GM19043 (cell line): ENCODE measurements around the gene UBN2.

ENCODE experiments used
- ATAC-seq: cut with Tn5 transposase; IDR thresholded peaks from one replicate; pipeline ENCODE4 v1.9.1; 2021; ENCODE audit warnings: low read depth; ENCODE audit not compliant: unreplicated experiment

UBN2 gene

GRCh38 chr7:139341058-139341775 lies 110.2 kb downstream of the UBN2 start, which contains the start of gene FMC1:
Gene FMC1, plus strand, starts transcription at chr7:139341337. Its CDS starts 48 bp downstream, at chr7:139341385.
- ATAC-seq = peak; percentile 53

GRCh38 chr7:139341776-139342226 lies 110.8 kb downstream of the UBN2 start:
- no peak for ATAC-seq

GRCh38 chr7:139345042-139345441 lies 114.0 kb downstream of the UBN2 start:
- no peak for ATAC-seq

- ATAC-seq = no peak
These were observed 120.0 kb downstream of the UBN2 start for GRCh38 chr7:139351027-139351426.

- ATAC-seq = no peak
These were observed 123.7 kb downstream of the UBN2 start for GRCh38 chr7:139354729-139355128.

- no peak for ATAC-seq
These were observed 124.3 kb downstream of the UBN2 start for GRCh38 chr7:139355320-139355719.
